GM12878 (cell line): ENCODE results near the gene RAET1E. TPM values are rescaled to one million over a fixed set of nuclear protein-coding genes. Genes with fewer than 3 reads are reported as not detected.

Source experiments
- ATAC-seq: fragments of 200-7000 bp; cut with Tn5 transposase; 3 replicates; pipeline ENCODE4 v1.9.1; 2020; ENCODE audit warnings: mild to moderate bottlenecking, moderate library complexity
- BruUV-seq: library from RNA; stranded (reverse); fragments of 400-500 nt; replicated peaks from 2 replicates; lab custom pipeline; 2021; lab: Mats Ljungman, UMichigan
- CTCF ChIA-PET: fragments of 300-600 bp; sonication (Branson Sonifier 250); formaldehyde crosslinking; extraction: SDS; loops from one replicate; lab custom pipeline; 2021; ENCODE audit warnings: inconsistent platforms; lab: Yijun Ruan, JAX
- POLR2A ChIA-PET: fragments of 350-600 bp; formaldehyde crosslinking; extraction: SDS; loops from one replicate; lab custom pipeline; 2021; ENCODE audit warnings: inconsistent platforms; lab: Charles Lee
- RAD21 ChIA-PET: fragments of 300-600 bp; sonication (Branson Sonifier 250); formaldehyde crosslinking; loops from one replicate; lab custom pipeline; 2023; ENCODE audit warnings: antibody characterized with exemption; ENCODE audit not compliant: unreplicated experiment; lab: Charles Lee
- SMC1A ChIA-PET: fragments of 300-600 bp; sonication (Branson Sonifier 250); formaldehyde crosslinking; loops from one replicate; lab custom pipeline; 2023; ENCODE audit not compliant: unreplicated experiment, uncharacterized antibody; lab: Charles Lee
- DNase-seq: peaks from one replicate; pipeline ENCODE4 v3.0.0-alpha.2; 2011; ENCODE audit warnings: low read depth, low spot score
- FAIRE-seq: peaks from 3 replicates; lab custom pipeline; 2011; peaks lifted over from hg19 to GRCh38; lab: Jason Lieb, UNC
- H2AFZ ChIP-seq: 2 replicates; pipeline ENCODE4 v1.6.0; 2011; ENCODE audit warnings: low read depth, low read length, control low read depth; ENCODE audit not compliant: control insufficient read depth
- H3K27ac ChIP-seq: 2 replicates; pipeline ENCODE4 v1.5.1; 2011; ENCODE audit warnings: control low read depth; ENCODE audit not compliant: control insufficient read depth, insufficient read depth
- H3K27me3 ChIP-seq, 2 experiments: replicated peaks in 1 of 2; 2 replicates each; pipeline versions ENCODE4 v1.6.0 to v1.6.1; 2011; ENCODE audit warnings: low read length in 1 of 2; ENCODE audit not compliant: control insufficient read depth in 2 of 2, insufficient read depth in 2 of 2
- H3K36me3 ChIP-seq, 2 experiments: 2 replicates each; pipeline ENCODE4 v1.5.1; 2011; ENCODE audit warnings: low read length in 1 of 2; ENCODE audit not compliant: control insufficient read depth in 2 of 2, insufficient read depth in 2 of 2
- H3K4me1 ChIP-seq: 2 replicates; pipeline ENCODE4 v1.6.1; 2011; ENCODE audit warnings: mild to moderate bottlenecking, low read length, moderate library complexity, mixed read lengths; ENCODE audit not compliant: control insufficient read depth, insufficient read depth
- H3K4me2 ChIP-seq: 2 replicates; pipeline ENCODE4 v1.6.0; 2011; ENCODE audit warnings: control low read depth; ENCODE audit not compliant: control insufficient read depth, insufficient read depth
- H3K4me3 ChIP-seq: fragments of 200-600 bp; sonication (generic); 2 replicates; pipeline ENCODE4 v1.5.1; 2016
- H3K79me2 ChIP-seq: 2 replicates; pipeline ENCODE4 v1.6.0; 2011; ENCODE audit warnings: low read length; ENCODE audit not compliant: control insufficient read depth, insufficient read depth
- H3K9ac ChIP-seq: 2 replicates; pipeline ENCODE4 v1.8.0; 2011; ENCODE audit warnings: low read length, control low read depth, mixed read lengths; ENCODE audit not compliant: control insufficient read depth, insufficient read depth
- H3K9me3 ChIP-seq: replicated peaks from 3 replicates; pipeline ENCODE4 v1.5.1; 2011; ENCODE audit warnings: mild to moderate bottlenecking, low read length; ENCODE audit not compliant: control insufficient read depth, insufficient read depth
- H4K20me1 ChIP-seq: 2 replicates; pipeline ENCODE4 v1.6.0; 2011; ENCODE audit not compliant: control insufficient read depth, insufficient read depth
- BCLAF1 ChIP-seq: fragments of 450-650 bp; IDR thresholded peaks from 2 replicates; pipeline ENCODE4 v1.6.1; 2017; ENCODE audit warnings: antibody characterized with exemption, mild to moderate bottlenecking, moderate library complexity
- CBX5 ChIP-seq: sonication (generic); IDR thresholded peaks from 2 replicates; pipeline ENCODE4 v1.6.1; 2016; ENCODE audit warnings: low read depth, moderate library complexity, mild to moderate bottlenecking, inconsistent platforms
- MEF2B ChIP-seq: fragments of 450-650 bp; IDR thresholded peaks from 2 replicates; pipeline ENCODE4 v1.6.1; 2018; ENCODE audit warnings: mild to moderate bottlenecking, moderate library complexity; ENCODE audit not compliant: partially characterized antibody, poor library complexity, severe bottlenecking
- MTA3 ChIP-seq: IDR thresholded peaks from 2 replicates; pipeline ENCODE4 v1.6.1; 2012; ENCODE audit warnings: low read length, inconsistent platforms, borderline replicate concordance
- NR2C1 ChIP-seq: fragments of 450-650 bp; IDR thresholded peaks from 2 replicates; pipeline ENCODE4 v1.6.1; 2017; ENCODE audit warnings: antibody characterized with exemption, mild to moderate bottlenecking, moderate library complexity
- NR2F1 ChIP-seq: fragments of 450-650 bp; conservative IDR thresholded peaks from 2 replicates; pipeline ENCODE4 v1.6.1; 2017; ENCODE audit warnings: mild to moderate bottlenecking
- PAX8 ChIP-seq: fragments of 450-650 bp; IDR thresholded peaks from 2 replicates; pipeline ENCODE4 v1.6.1; 2017; ENCODE audit warnings: mild to moderate bottlenecking, moderate library complexity
- POU2F2 ChIP-seq: IDR thresholded peaks from 3 replicates; pipeline ENCODE4 v1.6.1; 2011; ENCODE audit warnings: low read depth, mild to moderate bottlenecking, low read length, borderline replicate concordance
- RAD21 ChIP-seq: IDR thresholded peaks from 2 replicates; pipeline ENCODE4 v1.6.1; 2011; ENCODE audit warnings: mild to moderate bottlenecking, low read depth, low read length, moderate library complexity; ENCODE audit not compliant: insufficient read depth
- SIX5 ChIP-seq: IDR thresholded peaks from 2 replicates; pipeline ENCODE4 v1.6.1; 2011; ENCODE audit warnings: mild to moderate bottlenecking, low read depth, low read length, moderate library complexity; ENCODE audit not compliant: severe bottlenecking
- TARDBP ChIP-seq: IDR thresholded peaks from 2 replicates; pipeline ENCODE4 v1.6.1; 2016; ENCODE audit warnings: borderline replicate concordance
- WGBS: methylation state at CpG from one replicate; pipeline ENCODE4 v1.1.6; 2016; ENCODE audit warnings: low lambda C conversion rate; ENCODE audit not compliant: insufficient replicate concordance, insufficient coverage; ENCODE audit errors: missing lambda C conversion rate; 5-methylcytosine and 5-hydroxymethylcytosine counted together
- in situ Hi-C: fragments of 300-500 bp; cut with MboI; formaldehyde crosslinking; loops from 9 replicates; pipeline ENCODE4 v1.14.3; 2018; ENCODE audit warnings: mixed read lengths
- intact Hi-C: fragments of 100-400 bp; cut with micrococcal nuclease; formaldehyde crosslinking; loops from one replicate; pipeline ENCODE4 v1.14.2; 2022; ENCODE audit not compliant: unreplicated experiment
- polyA plus RNA-seq, 11 experiments: library from polyadenylated mRNA; depleted of rRNA in 4 of 11; unstranded in 6 of 11; stranded (reverse) in 5 of 11; fragments of >200 nt; fragmentation: Nextera tagmentation in 4 of 11; fragmentation: Illumina TruSeq in 1 of 11; extraction: Ambion mirVana in 4 of 11; extraction: Trizol in 1 of 11; gene quantifications; 1 replicate in 1 of 11; 2 replicates in 10 of 11; pipeline versions ENCODE4 v1.2.1 to v1.2.3, GENCODE V29; 2011 to 2016; ENCODE audit warnings: inconsistent platforms in 2 of 11, missing spikeins in 2 of 11, low read depth in 1 of 11
- total RNA-seq, 4 experiments: library from RNA; depleted of rRNA in 3 of 4; stranded (reverse); fragments of >200 nt in 3 of 4; fragmentation: Illumina TruSeq in 1 of 4; extraction: Trizol in 1 of 4; gene quantifications; 2 replicates each; pipeline versions ENCODE4 v1.2.1 to v1.2.3, GENCODE V29; 2013 to 2021
- TF ChIP-seq, protein P1 (sequence below): IDR thresholded peaks from 2 replicates; pipeline ENCODE4 v1.6.1; 2012; ENCODE audit warnings: low read length, inconsistent platforms

RAET1E gene
- total and polyA plus RNA-seq, 10 of the 15 experiments (the other 5 are each of a cell fraction or from before 2014, with no cell fraction given), result not detected

DNA sequence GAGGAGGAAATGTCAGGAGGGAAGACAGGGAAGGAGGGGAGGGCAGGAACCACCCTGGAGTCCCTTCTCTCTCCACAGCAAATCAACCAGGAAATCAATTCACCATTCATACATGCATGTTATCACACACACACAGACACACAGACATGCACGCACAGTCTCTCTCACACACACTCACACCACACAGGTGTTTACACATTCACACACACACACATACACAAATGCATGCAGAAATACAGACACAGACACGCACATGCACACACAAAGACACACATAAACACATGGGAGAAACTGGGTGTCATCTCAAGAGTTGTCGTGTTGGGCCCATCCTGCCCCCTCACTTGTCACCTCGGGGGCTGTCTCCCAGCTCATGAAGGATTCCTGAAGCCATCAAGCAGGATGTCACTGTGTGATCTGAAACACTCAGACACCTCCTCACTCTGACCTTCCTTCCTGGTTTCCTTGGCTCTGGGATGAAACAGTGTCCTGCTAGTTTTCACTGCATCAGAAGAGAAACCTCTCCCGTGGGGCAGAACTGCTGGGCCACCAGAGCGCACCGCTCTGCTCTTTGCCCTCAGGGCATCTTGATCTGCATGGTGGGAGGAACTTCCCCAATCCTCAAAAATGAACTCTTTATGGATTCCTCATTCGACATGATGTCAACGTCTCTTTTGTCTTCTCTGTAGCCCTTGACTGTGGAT is 15.8 kb upstream of the RAET1E start:
- ChIA-PET RAD21 (no interaction called here), POLR2A (no interaction called here), SMC1A (no interaction called here)
- no peaks in the 10 kb centered on the region for H3K79me2 ChIP-seq
- no peaks in the 10 kb centered on the region for H4K20me1 ChIP-seq
- H3K4me1 ChIP-seq, result no peaks in the 10 kb centered on the region
- no TSS peak for BruUV-seq
- in situ Hi-C loops, result no loop called here
- FAIRE-seq, result no peak
- DNase-seq, result no peak
- no peaks in the 10 kb centered on the region for H3K36me3 ChIP-seq
- H3K4me2 ChIP-seq, result no peak overlapping the region
- H3K9me3 ChIP-seq, result peaks cover 3% of the 10 kb centered on the region; the same call in 1 of the 3 replicates
- H2AFZ ChIP-seq, result no peak overlapping the region
- no peak overlapping the region for H3K27ac ChIP-seq
- no peak for ATAC-seq
- H3K4me3 ChIP-seq, result no peak overlapping the region
- intact Hi-C loops, result no loop called here
- no peak overlapping the region for H3K9ac ChIP-seq
- WGBS, result 45% methylated on average over 9 of the region's 9 CpGs
- TF ChIP-seq MEF2B (no peak), RAD21 (no peak), NR2C1 (no peak), BCLAF1 (no peak), POU2F2 (no peak), NR2F1 (no peak), MTA3 (no peak), CBX5 (no peak), PAX8 (no peak), TARDBP (no peak), SIX5 (no peak)
- TF ChIP-seq, protein P1, sequence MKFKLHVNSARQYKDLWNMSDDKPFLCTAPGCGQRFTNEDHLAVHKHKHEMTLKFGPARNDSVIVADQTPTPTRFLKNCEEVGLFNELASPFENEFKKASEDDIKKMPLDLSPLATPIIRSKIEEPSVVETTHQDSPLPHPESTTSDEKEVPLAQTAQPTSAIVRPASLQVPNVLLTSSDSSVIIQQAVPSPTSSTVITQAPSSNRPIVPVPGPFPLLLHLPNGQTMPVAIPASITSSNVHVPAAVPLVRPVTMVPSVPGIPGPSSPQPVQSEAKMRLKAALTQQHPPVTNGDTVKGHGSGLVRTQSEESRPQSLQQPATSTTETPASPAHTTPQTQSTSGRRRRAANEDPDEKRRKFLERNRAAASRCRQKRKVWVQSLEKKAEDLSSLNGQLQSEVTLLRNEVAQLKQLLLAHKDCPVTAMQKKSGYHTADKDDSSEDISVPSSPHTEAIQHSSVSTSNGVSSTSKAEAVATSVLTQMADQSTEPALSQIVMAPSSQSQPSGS, result no peak
- TF ChIP-seq, all 136 proteins: peak for 0
- CTCF ChIA-PET, result interaction anchor here (0.6 kb wide), 1 partner anchor 48 kb away, joined by 3 read pairs; no protein-coding TSS in a partner anchor
- no peaks in the 10 kb centered on the region; a peak in 1 of 4 replicates for H3K27me3 ChIP-seq
